GM23338 (cell line): ENCODE measurements around the gene GAREM2.

Experiments used
- CREB1 ChIP-seq: fragments of 250-450 bp; sonication (Bioruptor Pico); IDR thresholded peaks from 2 replicates; pipeline ENCODE4 v1.5.0; 2020; ENCODE audit warnings: low read depth, mild to moderate bottlenecking, moderate library complexity
- EZH2 ChIP-seq: fragments of 200-600 bp; sonication (generic); IDR thresholded peaks from one replicate; pipeline ENCODE4 v1.8.0; 2017; ENCODE audit warnings: antibody characterized with exemption, mild to moderate bottlenecking, low read depth; ENCODE audit not compliant: unreplicated experiment
- EZH2phosphoT487 ChIP-seq: fragments of 200-600 bp; sonication (generic); IDR thresholded peaks from one replicate; pipeline ENCODE4 v1.8.1; 2018; ENCODE audit warnings: antibody characterized with exemption; ENCODE audit not compliant: unreplicated experiment
- JUNB ChIP-seq: IDR thresholded peaks from one replicate; pipeline ENCODE4 v1.6.1; 2016; ENCODE audit warnings: antibody characterized with exemption; ENCODE audit not compliant: unreplicated experiment
- NANOG ChIP-seq: IDR thresholded peaks from 2 replicates; pipeline ENCODE4 v1.6.1; 2016; ENCODE audit warnings: antibody characterized with exemption, borderline replicate concordance
- POLR2AphosphoS5 ChIP-seq: IDR thresholded peaks from 2 replicates; pipeline ENCODE4 v1.6.1; 2016; ENCODE audit warnings: antibody characterized with exemption, low read depth
- ZNF114 ChIP-seq: fragments of 250-450 bp; sonication (Bioruptor Pico); IDR thresholded peaks from 2 replicates; pipeline ENCODE4 v1.5.0; 2020; ENCODE audit warnings: mild to moderate bottlenecking, moderate library complexity
- TF ChIP-seq, protein P1 (sequence below), 2 experiments: fragments of 200-600 bp in 1 of 2; sonication (generic) in 1 of 2; conservative IDR thresholded peaks; 2 replicates each; pipeline versions ENCODE4 v1.5.1 to v1.6.1; 2016 to 2017; ENCODE audit warnings: antibody characterized with exemption in 2 of 2, low read depth in 2 of 2, mild to moderate bottlenecking in 2 of 2, moderate library complexity in 1 of 2
- TF ChIP-seq, protein P2 (sequence below): IDR thresholded peaks from one replicate; pipeline ENCODE4 v1.6.1; 2018; ENCODE audit warnings: antibody characterized with exemption; ENCODE audit not compliant: unreplicated experiment

DNA sequence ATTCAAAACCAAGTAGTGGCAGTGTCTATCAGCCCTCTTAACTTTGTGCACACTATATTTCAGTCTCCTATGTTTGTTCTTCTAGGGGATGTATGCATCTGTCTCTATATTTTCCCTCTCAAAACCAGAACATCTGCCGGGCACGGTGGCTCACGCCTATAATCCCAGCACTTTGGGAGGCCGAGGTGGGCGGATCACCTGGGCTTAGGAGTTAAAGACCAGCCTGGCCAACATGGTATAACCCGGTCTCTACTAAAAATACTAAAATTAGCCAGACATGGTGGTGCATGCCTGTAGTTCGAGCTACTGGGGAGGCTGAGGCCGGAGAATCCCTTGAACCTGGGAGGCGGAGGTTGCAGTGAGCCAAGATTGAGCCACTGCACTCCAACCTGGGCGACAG is 9.9 kb upstream of the GAREM2 start:
- TF ChIP-seq, protein P1, sequence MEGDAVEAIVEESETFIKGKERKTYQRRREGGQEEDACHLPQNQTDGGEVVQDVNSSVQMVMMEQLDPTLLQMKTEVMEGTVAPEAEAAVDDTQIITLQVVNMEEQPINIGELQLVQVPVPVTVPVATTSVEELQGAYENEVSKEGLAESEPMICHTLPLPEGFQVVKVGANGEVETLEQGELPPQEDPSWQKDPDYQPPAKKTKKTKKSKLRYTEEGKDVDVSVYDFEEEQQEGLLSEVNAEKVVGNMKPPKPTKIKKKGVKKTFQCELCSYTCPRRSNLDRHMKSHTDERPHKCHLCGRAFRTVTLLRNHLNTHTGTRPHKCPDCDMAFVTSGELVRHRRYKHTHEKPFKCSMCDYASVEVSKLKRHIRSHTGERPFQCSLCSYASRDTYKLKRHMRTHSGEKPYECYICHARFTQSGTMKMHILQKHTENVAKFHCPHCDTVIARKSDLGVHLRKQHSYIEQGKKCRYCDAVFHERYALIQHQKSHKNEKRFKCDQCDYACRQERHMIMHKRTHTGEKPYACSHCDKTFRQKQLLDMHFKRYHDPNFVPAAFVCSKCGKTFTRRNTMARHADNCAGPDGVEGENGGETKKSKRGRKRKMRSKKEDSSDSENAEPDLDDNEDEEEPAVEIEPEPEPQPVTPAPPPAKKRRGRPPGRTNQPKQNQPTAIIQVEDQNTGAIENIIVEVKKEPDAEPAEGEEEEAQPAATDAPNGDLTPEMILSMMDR (conservative IDR thresholded peaks at IDR 0.05; ENCODE audit: low read depth in 2 of 2) = no peak
- TF ChIP-seq POLR2AphosphoS5 (no peak), EZH2 (no peak), EZH2phosphoT487 (no peak), JUNB (no peak), CREB1 (CRISPR knock-in tag) (no peak), ZNF114 (CRISPR knock-in tag) (no peak), NANOG (no peak)
- TF ChIP-seq, protein P2, sequence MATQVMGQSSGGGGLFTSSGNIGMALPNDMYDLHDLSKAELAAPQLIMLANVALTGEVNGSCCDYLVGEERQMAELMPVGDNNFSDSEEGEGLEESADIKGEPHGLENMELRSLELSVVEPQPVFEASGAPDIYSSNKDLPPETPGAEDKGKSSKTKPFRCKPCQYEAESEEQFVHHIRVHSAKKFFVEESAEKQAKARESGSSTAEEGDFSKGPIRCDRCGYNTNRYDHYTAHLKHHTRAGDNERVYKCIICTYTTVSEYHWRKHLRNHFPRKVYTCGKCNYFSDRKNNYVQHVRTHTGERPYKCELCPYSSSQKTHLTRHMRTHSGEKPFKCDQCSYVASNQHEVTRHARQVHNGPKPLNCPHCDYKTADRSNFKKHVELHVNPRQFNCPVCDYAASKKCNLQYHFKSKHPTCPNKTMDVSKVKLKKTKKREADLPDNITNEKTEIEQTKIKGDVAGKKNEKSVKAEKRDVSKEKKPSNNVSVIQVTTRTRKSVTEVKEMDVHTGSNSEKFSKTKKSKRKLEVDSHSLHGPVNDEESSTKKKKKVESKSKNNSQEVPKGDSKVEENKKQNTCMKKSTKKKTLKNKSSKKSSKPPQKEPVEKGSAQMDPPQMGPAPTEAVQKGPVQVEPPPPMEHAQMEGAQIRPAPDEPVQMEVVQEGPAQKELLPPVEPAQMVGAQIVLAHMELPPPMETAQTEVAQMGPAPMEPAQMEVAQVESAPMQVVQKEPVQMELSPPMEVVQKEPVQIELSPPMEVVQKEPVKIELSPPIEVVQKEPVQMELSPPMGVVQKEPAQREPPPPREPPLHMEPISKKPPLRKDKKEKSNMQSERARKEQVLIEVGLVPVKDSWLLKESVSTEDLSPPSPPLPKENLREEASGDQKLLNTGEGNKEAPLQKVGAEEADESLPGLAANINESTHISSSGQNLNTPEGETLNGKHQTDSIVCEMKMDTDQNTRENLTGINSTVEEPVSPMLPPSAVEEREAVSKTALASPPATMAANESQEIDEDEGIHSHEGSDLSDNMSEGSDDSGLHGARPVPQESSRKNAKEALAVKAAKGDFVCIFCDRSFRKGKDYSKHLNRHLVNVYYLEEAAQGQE = no peak
